Measurements from ENCODE around the gene DMRTC1. TPM values are rescaled to one million over a fixed set of nuclear protein-coding genes. Genes with fewer than 3 reads are reported as not detected.

DMRTC1 gene
- total RNA-seq, 1 experiment from 2014 or later: not detected

Other genes starting within 250 kb of the DMRTC1 start
- 24.7 and 29.1 TPM in 2 replicates for gene PHKA1, start 229.5 kb downstream of the DMRTC1 start, total RNA-seq (2014; rRNA removed; shearing (Covaris generic))
- not detected in 2 replicates for gene DMRTC1B, start 166.9 kb downstream of the DMRTC1 start, total RNA-seq (2014; rRNA removed; shearing (Covaris generic))
- not detected in 2 replicates for gene FAM236B, start 161.2 kb downstream of the DMRTC1 start, total RNA-seq (2014; rRNA removed; shearing (Covaris generic))
- not detected in 2 replicates for gene FAM236D, start 135.6 kb downstream of the DMRTC1 start, total RNA-seq (2014; rRNA removed; shearing (Covaris generic))
- gene FAM236C, start 31.2 kb downstream of the DMRTC1 start, total RNA-seq (2014; rRNA removed; shearing (Covaris generic)): not detected in 2 replicates
- gene FAM236A, start 5.6 kb downstream of the DMRTC1 start, total RNA-seq (2014; rRNA removed; shearing (Covaris generic)): not detected in 2 replicates
- not detected in 2 replicates for gene PABPC1L2B, start 59.1 kb upstream of the DMRTC1 start, total RNA-seq (2014; rRNA removed; shearing (Covaris generic))
- gene PABPC1L2A, start 135.7 kb upstream of the DMRTC1 start, total RNA-seq (2014; rRNA removed; shearing (Covaris generic)): not detected in 2 replicates

Measured in NCI-H460 (cell line).